Astrocyte (in vitro differentiated cells and primary cell): ENCODE data around the gene EXOSC2.

Source experiments
- EZH2 ChIP-seq: IDR thresholded peaks from 2 replicates; pipeline ENCODE4 v1.6.1; 2012; ENCODE audit warnings: mild to moderate bottlenecking, low read length, inconsistent platforms; ENCODE audit not compliant: insufficient read depth
- TF ChIP-seq, protein P1 (sequence below): IDR thresholded peaks from 2 replicates; pipeline ENCODE4 v1.5.1; 2011; ENCODE audit warnings: low read depth, mild to moderate bottlenecking, inconsistent platforms, low read length, moderate library complexity; ENCODE audit not compliant: insufficient read depth

DNA sequence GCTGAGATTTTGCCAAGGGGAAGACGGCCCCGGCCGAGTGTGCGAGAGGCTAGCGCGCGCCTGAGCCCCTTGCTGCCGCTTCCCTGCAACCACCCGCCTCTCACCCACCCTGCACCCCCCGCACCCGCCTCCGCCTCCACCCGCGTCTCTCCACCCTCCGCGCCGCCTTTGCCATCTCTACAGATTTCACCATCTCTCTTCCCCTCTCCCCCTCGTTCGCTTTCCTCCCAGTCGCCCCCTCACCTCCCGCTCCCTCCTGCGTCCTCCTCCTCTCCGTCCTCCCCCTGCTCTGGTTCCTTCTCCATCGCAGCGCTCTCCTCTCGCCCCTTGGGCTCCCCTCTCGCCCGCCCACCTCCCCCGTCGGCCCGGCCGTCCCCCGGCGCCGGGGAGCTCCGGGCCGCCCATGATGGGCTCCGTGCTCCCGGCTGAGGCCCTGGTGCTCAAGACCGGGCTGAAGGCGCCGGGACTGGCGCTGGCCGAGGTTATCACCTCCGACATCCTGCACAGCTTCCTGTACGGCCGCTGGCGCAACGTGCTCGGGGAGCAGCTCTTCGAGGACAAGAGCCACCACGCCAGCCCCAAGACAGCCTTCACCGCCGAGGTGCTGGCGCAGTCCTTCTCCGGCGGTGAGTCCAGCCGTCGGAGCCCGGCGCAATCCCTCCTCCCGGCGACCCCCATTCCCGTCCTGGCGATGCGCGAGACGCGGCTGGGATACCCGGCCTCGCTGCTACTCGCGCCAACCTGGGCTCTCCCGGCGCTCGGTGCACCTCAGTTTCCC lies 29.1 kb upstream of the EXOSC2 start, which contains the start of gene PRDM12:
- TF ChIP-seq, protein P1, sequence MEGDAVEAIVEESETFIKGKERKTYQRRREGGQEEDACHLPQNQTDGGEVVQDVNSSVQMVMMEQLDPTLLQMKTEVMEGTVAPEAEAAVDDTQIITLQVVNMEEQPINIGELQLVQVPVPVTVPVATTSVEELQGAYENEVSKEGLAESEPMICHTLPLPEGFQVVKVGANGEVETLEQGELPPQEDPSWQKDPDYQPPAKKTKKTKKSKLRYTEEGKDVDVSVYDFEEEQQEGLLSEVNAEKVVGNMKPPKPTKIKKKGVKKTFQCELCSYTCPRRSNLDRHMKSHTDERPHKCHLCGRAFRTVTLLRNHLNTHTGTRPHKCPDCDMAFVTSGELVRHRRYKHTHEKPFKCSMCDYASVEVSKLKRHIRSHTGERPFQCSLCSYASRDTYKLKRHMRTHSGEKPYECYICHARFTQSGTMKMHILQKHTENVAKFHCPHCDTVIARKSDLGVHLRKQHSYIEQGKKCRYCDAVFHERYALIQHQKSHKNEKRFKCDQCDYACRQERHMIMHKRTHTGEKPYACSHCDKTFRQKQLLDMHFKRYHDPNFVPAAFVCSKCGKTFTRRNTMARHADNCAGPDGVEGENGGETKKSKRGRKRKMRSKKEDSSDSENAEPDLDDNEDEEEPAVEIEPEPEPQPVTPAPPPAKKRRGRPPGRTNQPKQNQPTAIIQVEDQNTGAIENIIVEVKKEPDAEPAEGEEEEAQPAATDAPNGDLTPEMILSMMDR = no peak
- peak; percentile 63 for TF ChIP-seq EZH2
